ENCODE measurements around the gene FGFRL1.

- TF ChIP-seq POLR2A (IDR thresholded peaks at IDR 0.05; ENCODE audit: low read depth, low read length): no peak
- TF ChIP-seq POLR2AphosphoS5 (IDR thresholded peaks at IDR 0.05; ENCODE audit: low read depth, low read length): no peak
These were observed 36.7 kb downstream of the FGFRL1 start for GRCh38 chr4:1047976-1048772.

All from GM12891 (cell line).